Medulla oblongata (tissue), 1 donor: Measurements from ENCODE around the gene TM7SF3.

Experiments
- DNase-seq: peaks from one replicate; pipeline ENCODE4 v3.0.0-alpha.2; 2015; ENCODE audit errors: extremely low spot score

TM7SF3 gene

GRCh38 chr12:27014859-27015729 is 910 bp upstream of the TM7SF3 start:
- peak; percentile 56 for DNase-seq

- DNase-seq, result peak; percentile 45
These were observed 536 bp downstream of the TM7SF3 start for GRCh38 chr12:27013611-27014084.

GRCh38 chr12:27012982-27013255 is 1.3 kb downstream of the TM7SF3 start:
- no peak for DNase-seq

GRCh38 chr12:27012239-27012981 is 1.8 kb downstream of the TM7SF3 start:
- no peak for DNase-seq

- peak; percentile 29 for DNase-seq
These were observed 4.3 kb downstream of the TM7SF3 start for GRCh38 chr12:27009881-27010301.

- DNase-seq, result no peak
These were observed 6.1 kb downstream of the TM7SF3 start for GRCh38 chr12:27008081-27008480.

GRCh38 chr12:27006797-27007467 is 7.3 kb downstream of the TM7SF3 start:
- no peak for DNase-seq

GRCh38 chr12:27005495-27005894 is 8.7 kb downstream of the TM7SF3 start:
- DNase-seq, result no peak

- no peak for DNase-seq
These were observed 10.5 kb downstream of the TM7SF3 start for GRCh38 chr12:27003421-27004381.

- no peak for DNase-seq
These were observed 12.0 kb downstream of the TM7SF3 start for GRCh38 chr12:27002141-27002540.

GRCh38 chr12:27001663-27002062 is 12.5 kb downstream of the TM7SF3 start:
- no peak for DNase-seq

GRCh38 chr12:27000961-27001360 is 13.2 kb downstream of the TM7SF3 start:
- no peak for DNase-seq

- DNase-seq, result no peak
These were observed 17.2 kb downstream of the TM7SF3 start for GRCh38 chr12:26997003-26997402.

GRCh38 chr12:26995706-26996105 is 18.5 kb downstream of the TM7SF3 start:
- DNase-seq, result no peak

- DNase-seq, result no peak
These were observed 20.1 kb downstream of the TM7SF3 start for GRCh38 chr12:26994109-26994508.

- DNase-seq, result no peak
These were observed 22.4 kb downstream of the TM7SF3 start for GRCh38 chr12:26991826-26992225.

GRCh38 chr12:26989873-26990272 is 24.3 kb downstream of the TM7SF3 start:
- DNase-seq, result no peak

- no peak for DNase-seq
These were observed 25.5 kb downstream of the TM7SF3 start for GRCh38 chr12:26988703-26989102.

- DNase-seq, result peak; percentile 71
These were observed 26.4 kb downstream of the TM7SF3 start for GRCh38 chr12:26987634-26988424.

- DNase-seq, result no peak
These were observed 31.3 kb downstream of the TM7SF3 start for GRCh38 chr12:26982866-26983265.
